Lung (tissue), 12 donors: ENCODE results near the gene CYSTM1. TPM values are rescaled to one million over a fixed set of nuclear protein-coding genes. Genes with fewer than 3 reads are reported as not detected.

Experiments used
- ATAC-seq: fragments of 200-7000 bp; cut with Tn5 transposase; one replicate; pipeline ENCODE4 v1.9.1; 2020; ENCODE audit warnings: moderate number of reproducible peaks; ENCODE audit not compliant: insufficient read depth, low FRiP score
- DNase-seq, 3 donors: peaks; one replicate each; pipeline ENCODE4 v3.0.0-alpha.2; 2013 to 2017
- H3K27ac ChIP-seq, 2 donors: one replicate each; pipeline ENCODE4 v1.5.1; 2013; ENCODE audit warnings: mild to moderate bottlenecking in 2 of 2, moderate library complexity in 2 of 2, control low read depth in 1 of 2, inconsistent platforms in 1 of 2, low read depth in 1 of 2, low read length in 1 of 2
- H3K27me3 ChIP-seq, 3 donors: one replicate each; pipeline ENCODE4 v1.5.1; 2013; ENCODE audit warnings: low read length in 2 of 3; ENCODE audit not compliant: control insufficient read depth in 3 of 3, insufficient read depth in 3 of 3
- H3K36me3 ChIP-seq, 4 donors: one replicate each; pipeline ENCODE4 v1.5.1; 2013; ENCODE audit warnings: low read length in 4 of 4, mild to moderate bottlenecking in 1 of 4, moderate library complexity in 1 of 4; ENCODE audit not compliant: control insufficient read depth in 4 of 4, insufficient read depth in 4 of 4
- H3K4me1 ChIP-seq, 5 donors: one replicate each; pipeline ENCODE4 v1.5.1; 2013; ENCODE audit warnings: low read length in 5 of 5, mild to moderate bottlenecking in 2 of 5, moderate library complexity in 1 of 5; ENCODE audit not compliant: control insufficient read depth in 5 of 5, insufficient read depth in 5 of 5
- H3K4me3 ChIP-seq: one replicate; pipeline ENCODE4 v1.5.1; 2013; ENCODE audit warnings: mild to moderate bottlenecking, control low read depth, moderate library complexity
- H3K9ac ChIP-seq, 2 donors: one replicate each; pipeline ENCODE4 v1.5.1; 2013; ENCODE audit warnings: low read length in 2 of 2, control low read depth in 1 of 2; ENCODE audit not compliant: insufficient read depth in 1 of 2
- H3K9me3 ChIP-seq, 4 donors: one replicate each; pipeline ENCODE4 v1.5.1; 2013; ENCODE audit warnings: low read length in 3 of 4, mild to moderate bottlenecking in 1 of 4, moderate library complexity in 1 of 4; ENCODE audit not compliant: control insufficient read depth in 4 of 4, insufficient read depth in 3 of 4
- WGBS, 2 donors: extraction: QIAGEN DNeasy Blood & Tissue Kit; methylation state at CpG; one replicate each; pipeline ENCODE4 v1.1.7; 2013; 5-methylcytosine and 5-hydroxymethylcytosine counted together
- polyA plus RNA-seq, 2 donors: library from polyadenylated mRNA; stranded (reverse); fragments of 200-250 nt; gene quantifications; one replicate each; pipeline ENCODE4 v1.2.1, GENCODE V29; 2013
- total RNA-seq, 2 donors: library from RNA; depleted of rRNA in 1 of 2; stranded (reverse); fragments of >200 nt in 1 of 2; gene quantifications; one replicate each; pipeline ENCODE4 v1.2.1, GENCODE V29; 2014 to 2021
- TF ChIP-seq, protein P1 (sequence below): IDR thresholded peaks from 2 replicates; pipeline ENCODE4 v1.5.1; 2012; ENCODE audit warnings: mild to moderate bottlenecking; ENCODE audit errors: control extremely low read depth, extremely low read depth
- donor health status: control.
- donor health status: control.
- donor health status: Bipolar disorder and iron deficiency.
- donor health status: healthy.
- donor health status: DM: yes; HTN: yes; CAD: no.

Gene CYSTM1
- total and polyA plus RNA-seq, 4 donors, result 37.1 to 274 (median 107) TPM

DNA sequence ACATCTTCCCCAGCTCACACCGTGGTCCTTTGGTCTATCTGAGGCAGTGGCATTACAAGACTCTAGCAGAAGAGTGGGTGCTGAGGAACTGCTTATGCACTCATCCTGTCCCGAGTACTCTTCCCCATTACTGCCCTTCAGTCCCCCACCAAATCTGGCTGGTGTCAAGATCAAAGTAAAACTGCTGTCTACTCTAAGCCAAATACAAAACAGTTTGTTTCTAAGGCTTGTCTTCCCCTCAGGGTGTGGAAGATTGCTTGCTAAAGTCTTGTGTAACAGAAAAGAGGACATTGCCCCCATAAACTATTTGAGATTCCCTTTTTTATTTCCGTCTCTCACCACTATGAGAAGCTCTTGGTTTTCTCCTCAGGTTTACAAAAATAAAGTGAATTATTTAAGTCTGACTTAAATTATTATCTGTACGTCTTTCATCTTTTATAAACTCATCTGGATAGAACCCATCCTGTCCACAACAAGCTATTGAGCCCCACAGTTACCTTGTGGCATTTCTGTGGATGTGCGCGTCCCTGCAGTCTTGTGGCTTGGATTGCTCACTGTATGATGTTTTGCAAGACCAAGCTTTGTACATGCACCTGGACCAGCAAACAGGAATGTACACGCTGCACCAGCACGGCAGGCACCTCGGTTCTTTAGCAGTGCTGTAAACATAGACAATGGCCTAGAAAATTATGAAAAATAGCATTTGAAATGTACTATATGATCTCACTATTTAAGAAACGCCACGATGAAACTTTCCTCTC is 61.0 kb downstream of the CYSTM1 start:
- Histone ChIP-seq H3K9me3 (peaks cover 0 to 4% (median 0%) of the 10 kb centered on the region in 4 donors), H3K27ac (no peak overlapping the region), H3K36me3 (no peaks in the 10 kb centered on the region), H3K27me3 (no peaks in the 10 kb centered on the region), H3K4me3 (no peak overlapping the region), H3K9ac (no peak overlapping the region), H3K4me1 (peaks cover 0 to 13% (median 3%) of the 10 kb centered on the region in 5 donors)
- 43 to 67% methylated on average over 11 of the region's 11 CpGs for WGBS, 2 donors
- no peak for DNase-seq
- ATAC-seq, result no peak
- TF ChIP-seq, protein P1, sequence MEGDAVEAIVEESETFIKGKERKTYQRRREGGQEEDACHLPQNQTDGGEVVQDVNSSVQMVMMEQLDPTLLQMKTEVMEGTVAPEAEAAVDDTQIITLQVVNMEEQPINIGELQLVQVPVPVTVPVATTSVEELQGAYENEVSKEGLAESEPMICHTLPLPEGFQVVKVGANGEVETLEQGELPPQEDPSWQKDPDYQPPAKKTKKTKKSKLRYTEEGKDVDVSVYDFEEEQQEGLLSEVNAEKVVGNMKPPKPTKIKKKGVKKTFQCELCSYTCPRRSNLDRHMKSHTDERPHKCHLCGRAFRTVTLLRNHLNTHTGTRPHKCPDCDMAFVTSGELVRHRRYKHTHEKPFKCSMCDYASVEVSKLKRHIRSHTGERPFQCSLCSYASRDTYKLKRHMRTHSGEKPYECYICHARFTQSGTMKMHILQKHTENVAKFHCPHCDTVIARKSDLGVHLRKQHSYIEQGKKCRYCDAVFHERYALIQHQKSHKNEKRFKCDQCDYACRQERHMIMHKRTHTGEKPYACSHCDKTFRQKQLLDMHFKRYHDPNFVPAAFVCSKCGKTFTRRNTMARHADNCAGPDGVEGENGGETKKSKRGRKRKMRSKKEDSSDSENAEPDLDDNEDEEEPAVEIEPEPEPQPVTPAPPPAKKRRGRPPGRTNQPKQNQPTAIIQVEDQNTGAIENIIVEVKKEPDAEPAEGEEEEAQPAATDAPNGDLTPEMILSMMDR, result no peak

DNA sequence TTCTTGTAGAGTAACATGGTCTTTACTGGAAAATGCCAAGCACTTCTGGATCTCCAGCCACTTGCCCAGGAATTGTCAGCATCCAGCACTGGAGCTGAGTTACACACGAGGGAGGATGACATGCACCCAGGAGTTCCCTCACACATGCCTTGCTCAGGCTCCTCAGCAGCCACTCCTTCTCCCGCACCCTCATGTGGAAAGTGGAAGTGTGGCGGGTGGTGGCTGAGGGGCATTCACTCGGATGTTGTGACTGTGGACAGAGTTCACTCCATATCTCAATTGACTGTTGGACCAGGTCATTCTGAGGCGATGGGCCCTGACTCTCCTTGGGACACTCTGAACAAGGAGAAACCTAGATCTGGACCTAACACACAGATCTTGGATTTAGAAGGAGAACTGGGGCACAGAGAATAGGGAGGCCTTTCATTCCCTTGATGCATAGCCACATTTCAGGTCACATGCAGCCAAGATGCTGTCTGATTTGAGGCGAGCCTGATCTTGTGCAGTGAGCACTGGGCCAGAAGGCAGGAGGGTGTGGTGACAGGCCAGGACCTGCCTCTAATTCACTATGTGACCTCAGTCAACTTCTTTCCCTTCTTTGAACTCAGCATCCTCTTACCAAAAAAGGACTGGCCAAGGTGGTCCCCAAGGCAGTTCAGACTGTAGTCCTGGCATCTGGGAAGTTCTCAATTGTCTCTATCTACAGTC is 62.1 kb downstream of the CYSTM1 start:
- H3K36me3 ChIP-seq, result no peaks in the 10 kb centered on the region
- WGBS, 2 donors, result 52 to 76% methylated on average over 6 of the region's 6 CpGs
- no peak overlapping the region for H3K27ac ChIP-seq
- DNase-seq, result no peak
- TF ChIP-seq, protein P1, result no peak
- ATAC-seq, result no peak
- no peaks in the 10 kb centered on the region for H3K27me3 ChIP-seq
- H3K4me1 ChIP-seq, result peaks cover 3 to 23% (median 13%) of the 10 kb centered on the region in 5 donors
- H3K4me3 ChIP-seq, result no peak overlapping the region
- no peak overlapping the region for H3K9ac ChIP-seq
- peaks cover 0 to 4% (median 0%) of the 10 kb centered on the region in 4 donors for H3K9me3 ChIP-seq

DNA sequence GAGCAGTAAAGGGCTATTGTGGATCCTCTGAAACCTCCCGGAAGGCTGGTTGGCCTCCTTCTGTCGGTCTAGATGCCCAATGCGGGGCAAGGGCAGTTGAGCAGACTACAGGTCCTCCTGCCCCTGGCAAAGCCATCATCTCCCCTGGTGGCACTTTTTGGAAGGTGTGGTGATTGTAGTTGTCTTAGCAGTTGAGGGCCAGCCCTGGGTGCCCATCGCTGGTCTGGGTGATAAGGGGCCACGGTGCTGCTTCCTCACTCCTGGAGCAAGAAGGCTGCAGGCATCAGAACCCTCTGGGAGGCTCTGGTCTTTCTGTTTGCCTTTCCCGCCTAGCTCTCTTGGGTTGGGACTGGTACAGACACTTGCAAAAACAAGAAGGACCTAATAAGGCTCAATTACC is 63.8 kb downstream of the CYSTM1 start:
- Histone ChIP-seq H3K27me3 (no peaks in the 10 kb centered on the region), H3K27ac (no peak overlapping the region), H3K9ac (no peak overlapping the region), H3K36me3 (peaks cover 0 to under 1% (median 0%) of the 10 kb centered on the region in 4 donors), H3K4me1 (peaks cover 3 to 25% (median 13%) of the 10 kb centered on the region in 5 donors), H3K9me3 (peaks cover 0 to 2% (median 0%) of the 10 kb centered on the region in 4 donors), H3K4me3 (no peak overlapping the region)
- no peak for ATAC-seq
- 94 to 96% methylated on average over 6 of the region's 6 CpGs for WGBS, 2 donors
- TF ChIP-seq, protein P1, result no peak
- no peak for DNase-seq
